GM18526 (cell line): Measurements from ENCODE around the gene NAA10.

Source experiments
- POLR2A ChIP-seq: IDR thresholded peaks from 3 replicates; pipeline ENCODE4 v1.6.1; 2011; ENCODE audit not compliant: insufficient read length; ENCODE audit errors: extremely low read depth

Gene NAA10

GRCh38 chrX:153927922-153928760 lies 6.7 kb downstream of the NAA10 start:
- peak; percentile 76 for TF ChIP-seq POLR2A

GRCh38 chrX:153927672-153927921 lies 7.2 kb downstream of the NAA10 start:
- no peak for TF ChIP-seq POLR2A

GRCh38 chrX:153926858-153927671 lies 7.8 kb downstream of the NAA10 start:
- TF ChIP-seq POLR2A: peak; percentile 43

GRCh38 chrX:153926552-153926857 lies 8.3 kb downstream of the NAA10 start:
- peak; percentile 43 for TF ChIP-seq POLR2A

- peak; percentile 14 for TF ChIP-seq POLR2A
Observed at GRCh38 chrX:153925739-153926551, 8.9 kb downstream of the NAA10 start, which contains the start of gene ARHGAP4. Gene ARHGAP4 (minus strand): TSS chrX:153926264. CDS start chrX:153926202, 62 bp downstream.

- TF ChIP-seq POLR2A: peak; percentile 95
Observed at GRCh38 chrX:153925387-153925738, 9.5 kb downstream of the NAA10 start.

- no peak for TF ChIP-seq POLR2A
Observed at GRCh38 chrX:153924149-153924861, 10.5 kb downstream of the NAA10 start.

GRCh38 chrX:153922932-153923857 lies 11.6 kb downstream of the NAA10 start:
- TF ChIP-seq POLR2A: no peak

GRCh38 chrX:153921511-153922446 lies 13.1 kb downstream of the NAA10 start:
- no peak for TF ChIP-seq POLR2A

- no peak for TF ChIP-seq POLR2A
Observed at GRCh38 chrX:153921070-153921469, 13.8 kb downstream of the NAA10 start.

- TF ChIP-seq POLR2A: no peak
Observed at GRCh38 chrX:153920546-153920945, 14.3 kb downstream of the NAA10 start.

GRCh38 chrX:153919281-153919680 lies 15.6 kb downstream of the NAA10 start:
- TF ChIP-seq POLR2A: no peak

- TF ChIP-seq POLR2A: no peak
Observed at GRCh38 chrX:153917869-153918268, 17.0 kb downstream of the NAA10 start.
